Brain microvascular endothelial cell (primary cell): ENCODE measurements around the gene MTUS2.
A peak's percentile ranks its signal among the peaks of the same experiment; 100 is the strongest.

Experiments used
- DNase-seq: peaks from one replicate; pipeline ENCODE4 v3.0.0-alpha.2; 2020
- H3K27ac ChIP-seq: fragments of 250-450 bp; sonication (Bioruptor Pico); 2 replicates; pipeline ENCODE4 v1.5.1; 2020; ENCODE audit warnings: mild to moderate bottlenecking, moderate library complexity
- H3K27me3 ChIP-seq: fragments of 250-450 bp; sonication (Bioruptor Pico); replicated peaks from 2 replicates; pipeline ENCODE4 v1.5.1; 2020; ENCODE audit warnings: mild to moderate bottlenecking
- H3K36me3 ChIP-seq: fragments of 250-450 bp; sonication (Bioruptor Pico); replicated peaks from 2 replicates; pipeline ENCODE4 v1.5.1; 2020; ENCODE audit warnings: mild to moderate bottlenecking
- H3K4me3 ChIP-seq: 2 replicates; pipeline ENCODE4 v1.5.1; 2011; ENCODE audit warnings: low read depth, mild to moderate bottlenecking, control low read depth, low read length, moderate library complexity
- CTCF ChIP-seq: IDR thresholded peaks from 2 replicates; pipeline ENCODE4 v1.5.1; 2011; ENCODE audit warnings: low read depth, mild to moderate bottlenecking, moderate library complexity, low read length, control low read depth, inconsistent platforms; ENCODE audit errors: missing control alignments
- in situ Hi-C: cut with HindIII; loops from 2 replicates; pipeline ENCODE4 v1.10.0; 2017; ENCODE audit warnings: low sequenced_read_pairs, low pct_ligation_motif_present

MTUS2 gene

GRCh38 chr13:29524176-29524575 lies 704.0 kb downstream of the MTUS2 start:
- no peak for DNase-seq
- Histone ChIP-seq H3K4me3 (no peak overlapping the region), H3K27me3 (no peaks in the 10 kb centered on the region), H3K27ac (peak overlapping the region; percentile 93), H3K36me3 (peaks cover 46% of the 10 kb centered on the region)
- TF ChIP-seq CTCF = no peak
- in situ Hi-C loops = no loop called here

- no peak overlapping the region for H3K4me3 ChIP-seq
- DNase-seq = no peak
- H3K27ac ChIP-seq = peak overlapping the region; percentile 93
- H3K36me3 ChIP-seq = peaks cover 48% of the 10 kb centered on the region
- no peaks in the 10 kb centered on the region for H3K27me3 ChIP-seq
- in situ Hi-C loops = no loop called here
- no peak for TF ChIP-seq CTCF
Measured at GRCh38 chr13:29524641-29525040, 704.5 kb downstream of the MTUS2 start.

GRCh38 chr13:29525757-29526156 lies 705.6 kb downstream of the MTUS2 start:
- H3K4me3 ChIP-seq = no peak overlapping the region
- peaks cover 55% of the 10 kb centered on the region for H3K36me3 ChIP-seq
- no peak for TF ChIP-seq CTCF
- in situ Hi-C loops = no loop called here
- H3K27me3 ChIP-seq = no peaks in the 10 kb centered on the region
- H3K27ac ChIP-seq = no peak overlapping the region
- no peak for DNase-seq

- Histone ChIP-seq H3K4me3 (no peak overlapping the region), H3K27me3 (no peaks in the 10 kb centered on the region), H3K36me3 (peaks cover 54% of the 10 kb centered on the region), H3K27ac (no peak overlapping the region)
- in situ Hi-C loops = no loop called here
- DNase-seq = no peak
- no peak for TF ChIP-seq CTCF
Measured at GRCh38 chr13:29526741-29527140, 706.6 kb downstream of the MTUS2 start.

- Histone ChIP-seq H3K27ac (no peak overlapping the region), H3K36me3 (peaks cover 60% of the 10 kb centered on the region)
Measured at GRCh38 chr13:29527511-29527910, 707.4 kb downstream of the MTUS2 start.

More at GRCh38 chr13:29527511-29527910, 707.4 kb downstream of the MTUS2 start:
- Histone ChIP-seq H3K4me3 (no peak overlapping the region), H3K27me3 (no peaks in the 10 kb centered on the region)
- in situ Hi-C loops = no loop called here
- DNase-seq = no peak
- no peak for TF ChIP-seq CTCF
